ENCODE results near the gene TRIO.

Gene TRIO

GRCh38 chr5:14264605-14265316, 121.6 kb downstream of the TRIO start:
- DNase-seq = peak; percentile 93
- in situ Hi-C loops (cut with HindIII; ENCODE audit: low pct_ligation_motif_present, low pct_unique_long_range_greater_than_20kb, low sequenced_read_pairs) = no loop called here

- in situ Hi-C loops (cut with HindIII; ENCODE audit: low pct_ligation_motif_present, low pct_unique_long_range_greater_than_20kb, low sequenced_read_pairs) = no loop called here
- peak; percentile 96 for DNase-seq
These were observed 122.4 kb downstream of the TRIO start for GRCh38 chr5:14265570-14265969.

GRCh38 chr5:14266171-14266570, 123.0 kb downstream of the TRIO start:
- in situ Hi-C loops (cut with HindIII; ENCODE audit: low pct_ligation_motif_present, low pct_unique_long_range_greater_than_20kb, low sequenced_read_pairs) = no loop called here
- DNase-seq = peak; percentile 32

- DNase-seq = no peak
- in situ Hi-C loops (cut with HindIII; ENCODE audit: low pct_ligation_motif_present, low pct_unique_long_range_greater_than_20kb, low sequenced_read_pairs) = no loop called here
These were observed 123.5 kb downstream of the TRIO start for GRCh38 chr5:14266686-14267085.

- peak; percentile 42 for DNase-seq
- in situ Hi-C loops (cut with HindIII; ENCODE audit: low pct_ligation_motif_present, low pct_unique_long_range_greater_than_20kb, low sequenced_read_pairs) = no loop called here
These were observed 124.2 kb downstream of the TRIO start for GRCh38 chr5:14267166-14267838.

GRCh38 chr5:14267991-14268708, 125.0 kb downstream of the TRIO start:
- peak; percentile 61 for DNase-seq
- in situ Hi-C loops (cut with HindIII; ENCODE audit: low pct_ligation_motif_present, low pct_unique_long_range_greater_than_20kb, low sequenced_read_pairs) = no loop called here

- in situ Hi-C loops (cut with HindIII; ENCODE audit: low pct_ligation_motif_present, low pct_unique_long_range_greater_than_20kb, low sequenced_read_pairs) = no loop called here
- DNase-seq = no peak
These were observed 125.6 kb downstream of the TRIO start for GRCh38 chr5:14268738-14269137.

GRCh38 chr5:14269395-14269794, 126.3 kb downstream of the TRIO start:
- in situ Hi-C loops (cut with HindIII; ENCODE audit: low pct_ligation_motif_present, low pct_unique_long_range_greater_than_20kb, low sequenced_read_pairs) = no loop called here
- no peak for DNase-seq

- peak; percentile 78 for DNase-seq
These were observed 127.1 kb downstream of the TRIO start for GRCh38 chr5:14270209-14270702.

GRCh38 chr5:14272548-14273205, 129.5 kb downstream of the TRIO start:
- in situ Hi-C loops (cut with HindIII; ENCODE audit: low pct_ligation_motif_present, low pct_unique_long_range_greater_than_20kb, low sequenced_read_pairs) = no loop called here
- DNase-seq = no peak

More at GRCh38 chr5:14270209-14270702, 127.1 kb downstream of the TRIO start:
- in situ Hi-C loops (cut with HindIII; ENCODE audit: low pct_ligation_motif_present, low pct_unique_long_range_greater_than_20kb, low sequenced_read_pairs) = no loop called here

GRCh38 chr5:14273207-14273767, 130.1 kb downstream of the TRIO start:
- in situ Hi-C loops (cut with HindIII; ENCODE audit: low pct_ligation_motif_present, low pct_unique_long_range_greater_than_20kb, low sequenced_read_pairs) = no loop called here

GRCh38 chr5:14276380-14276779, 133.2 kb downstream of the TRIO start:
- DNase-seq = no peak
- in situ Hi-C loops (cut with HindIII; ENCODE audit: low pct_ligation_motif_present, low pct_unique_long_range_greater_than_20kb, low sequenced_read_pairs) = loop anchor here (25.0 kb wide), 1 partner anchor 289 kb away; no protein-coding TSS in a partner anchor

More at GRCh38 chr5:14273207-14273767, 130.1 kb downstream of the TRIO start:
- no peak for DNase-seq

GRCh38 chr5:14277385-14278320, 134.5 kb downstream of the TRIO start:
- no peak for DNase-seq
- in situ Hi-C loops (cut with HindIII; ENCODE audit: low pct_ligation_motif_present, low pct_unique_long_range_greater_than_20kb, low sequenced_read_pairs) = loop anchor here (25.0 kb wide), 1 partner anchor 290 kb away; no protein-coding TSS in a partner anchor

- in situ Hi-C loops (cut with HindIII; ENCODE audit: low pct_ligation_motif_present, low pct_unique_long_range_greater_than_20kb, low sequenced_read_pairs) = loop anchor here (25.0 kb wide), 1 partner anchor 293 kb away; no protein-coding TSS in a partner anchor
- no peak for DNase-seq
These were observed 137.2 kb downstream of the TRIO start for GRCh38 chr5:14280294-14280854.

GRCh38 chr5:14281746-14282181, 138.6 kb downstream of the TRIO start:
- no peak for DNase-seq
- in situ Hi-C loops (cut with HindIII; ENCODE audit: low pct_ligation_motif_present, low pct_unique_long_range_greater_than_20kb, low sequenced_read_pairs) = loop anchor here (25.0 kb wide), 1 partner anchor 294 kb away; no protein-coding TSS in a partner anchor

GRCh38 chr5:14283139-14283538, 140.0 kb downstream of the TRIO start:
- DNase-seq = no peak

More at GRCh38 chr5:14283139-14283538, 140.0 kb downstream of the TRIO start:
- in situ Hi-C loops (cut with HindIII; ENCODE audit: low pct_ligation_motif_present, low pct_unique_long_range_greater_than_20kb, low sequenced_read_pairs) = loop anchor here (25.0 kb wide), 1 partner anchor 296 kb away; no protein-coding TSS in a partner anchor
